Measurements from ENCODE around the gene FOXE1. TPM values are rescaled to one million over a fixed set of nuclear protein-coding genes. Genes with fewer than 3 reads are reported as not detected.

Gene FOXE1
- total and polyA plus RNA-seq, 7 donors = not detected

DNA sequence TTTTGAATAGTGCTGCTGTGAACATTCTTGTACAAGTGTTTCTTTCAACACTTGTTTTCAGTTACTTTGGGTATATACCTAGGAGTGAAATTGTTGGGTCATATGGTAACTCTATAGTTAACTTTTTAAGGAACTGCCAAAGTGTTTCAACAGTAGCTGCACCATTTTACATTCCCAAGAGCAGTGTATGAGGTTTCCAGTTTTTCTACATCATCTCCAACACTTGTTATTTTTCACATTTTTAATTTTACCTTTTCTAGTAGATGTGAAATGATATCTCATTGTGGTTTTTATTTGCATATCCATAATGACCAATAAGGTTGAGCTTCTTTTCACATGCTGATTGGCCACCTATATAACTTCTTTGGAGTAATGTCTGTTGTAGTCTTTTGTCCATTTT is 40.0 kb upstream of the FOXE1 start:
- Histone ChIP-seq H3K4me1 (no peaks in the 10 kb centered on the region), H3K36me3 (no peaks in the 10 kb centered on the region), H3K27me3 (no peaks in the 10 kb centered on the region), H3K4me3 (no peak overlapping the region), H3K27ac (no peak overlapping the region), H3K9me3 (peaks cover 0 to 2% (median 0%) of the 10 kb centered on the region in 4 donors)
- TF ChIP-seq EP300 (IDR thresholded peaks at IDR 0.05) (no peak), POLR2A (IDR thresholded peaks at IDR 0.05) (no peak), POLR2AphosphoS5 (IDR thresholded peaks at IDR 0.05) (no peak)
- TF ChIP-seq, protein P1, sequence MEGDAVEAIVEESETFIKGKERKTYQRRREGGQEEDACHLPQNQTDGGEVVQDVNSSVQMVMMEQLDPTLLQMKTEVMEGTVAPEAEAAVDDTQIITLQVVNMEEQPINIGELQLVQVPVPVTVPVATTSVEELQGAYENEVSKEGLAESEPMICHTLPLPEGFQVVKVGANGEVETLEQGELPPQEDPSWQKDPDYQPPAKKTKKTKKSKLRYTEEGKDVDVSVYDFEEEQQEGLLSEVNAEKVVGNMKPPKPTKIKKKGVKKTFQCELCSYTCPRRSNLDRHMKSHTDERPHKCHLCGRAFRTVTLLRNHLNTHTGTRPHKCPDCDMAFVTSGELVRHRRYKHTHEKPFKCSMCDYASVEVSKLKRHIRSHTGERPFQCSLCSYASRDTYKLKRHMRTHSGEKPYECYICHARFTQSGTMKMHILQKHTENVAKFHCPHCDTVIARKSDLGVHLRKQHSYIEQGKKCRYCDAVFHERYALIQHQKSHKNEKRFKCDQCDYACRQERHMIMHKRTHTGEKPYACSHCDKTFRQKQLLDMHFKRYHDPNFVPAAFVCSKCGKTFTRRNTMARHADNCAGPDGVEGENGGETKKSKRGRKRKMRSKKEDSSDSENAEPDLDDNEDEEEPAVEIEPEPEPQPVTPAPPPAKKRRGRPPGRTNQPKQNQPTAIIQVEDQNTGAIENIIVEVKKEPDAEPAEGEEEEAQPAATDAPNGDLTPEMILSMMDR (IDR thresholded peaks at IDR 0.05) = no peak
- no peak for DNase-seq
- intact Hi-C loops (cut with DNase I) = no loop called here

DNA sequence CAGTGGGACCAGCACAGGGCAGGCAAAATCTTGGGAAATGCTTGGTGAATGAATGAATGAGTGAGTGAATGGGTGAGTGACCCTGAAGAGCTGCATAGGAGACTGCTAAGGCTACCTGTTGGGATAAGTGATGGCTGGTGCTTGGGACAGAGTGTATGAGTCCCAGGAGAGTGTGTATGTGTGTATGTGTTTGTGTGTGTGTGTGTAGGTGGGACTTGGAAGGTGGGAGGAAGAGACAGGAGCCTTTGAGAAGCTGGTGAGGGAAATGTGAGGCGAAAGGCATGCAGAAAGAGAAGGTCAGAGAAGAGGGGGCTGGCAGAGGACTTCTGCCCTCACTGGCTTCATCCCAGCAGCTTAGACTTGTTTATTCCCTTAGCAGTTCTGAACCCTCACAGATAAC is 33.3 kb upstream of the FOXE1 start:
- DNase-seq = no peak
- no peak overlapping the region for H3K27ac ChIP-seq
- no peaks in the 10 kb centered on the region for H3K4me1 ChIP-seq
- 68 to 85% methylated on average over 1 of the region's 1 CpG for WGBS, 2 donors
- peaks cover 0 to 2% (median 0%) of the 10 kb centered on the region in 4 donors for H3K9me3 ChIP-seq
- no peaks in the 10 kb centered on the region for H3K36me3 ChIP-seq
- intact Hi-C loops (cut with DNase I) = no loop called here
- TF ChIP-seq, protein P1 (IDR thresholded peaks at IDR 0.05) = no peak
- TF ChIP-seq EP300 (IDR thresholded peaks at IDR 0.05) (no peak), POLR2AphosphoS5 (IDR thresholded peaks at IDR 0.05) (no peak), POLR2A (IDR thresholded peaks at IDR 0.05) (no peak)
- no peak overlapping the region for H3K4me3 ChIP-seq
- peaks cover 0 to 4% (median 0%) of the 10 kb centered on the region in 3 donors for H3K27me3 ChIP-seq

DNA sequence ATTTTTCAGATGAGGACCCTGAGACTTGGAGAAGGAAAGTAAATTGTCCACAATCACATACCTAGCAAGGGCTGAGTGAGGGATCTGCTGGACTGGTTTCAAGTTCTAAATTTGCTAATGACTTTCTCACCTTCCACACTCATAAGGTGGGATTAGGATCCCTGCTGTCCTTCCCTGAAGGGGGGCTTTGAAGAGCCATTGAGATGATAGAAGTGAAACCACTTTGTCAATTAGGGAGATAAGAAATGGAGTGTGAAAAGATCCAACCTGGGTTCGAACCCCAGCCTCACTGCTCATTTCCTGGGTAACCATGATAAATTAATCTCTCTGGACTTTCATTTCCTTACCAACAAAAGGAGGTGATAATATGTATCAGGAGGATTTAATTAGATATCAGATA is 32.7 kb upstream of the FOXE1 start:
- Histone ChIP-seq H3K27ac (no peak overlapping the region), H3K36me3 (no peaks in the 10 kb centered on the region), H3K4me1 (no peaks in the 10 kb centered on the region), H3K4me3 (no peak overlapping the region), H3K9me3 (peaks cover 0 to 2% (median 0%) of the 10 kb centered on the region in 4 donors), H3K27me3 (peaks cover 0 to 4% (median 0%) of the 10 kb centered on the region in 3 donors)
- no peak for DNase-seq
- 20 to 49% methylated on average over 1 of the region's 1 CpG for WGBS, 2 donors
- intact Hi-C loops (cut with DNase I) = no loop called here
- TF ChIP-seq EP300 (IDR thresholded peaks at IDR 0.05) (no peak), POLR2A (IDR thresholded peaks at IDR 0.05) (no peak), POLR2AphosphoS5 (IDR thresholded peaks at IDR 0.05) (no peak)
- TF ChIP-seq, protein P1 (IDR thresholded peaks at IDR 0.05) = no peak

DNA sequence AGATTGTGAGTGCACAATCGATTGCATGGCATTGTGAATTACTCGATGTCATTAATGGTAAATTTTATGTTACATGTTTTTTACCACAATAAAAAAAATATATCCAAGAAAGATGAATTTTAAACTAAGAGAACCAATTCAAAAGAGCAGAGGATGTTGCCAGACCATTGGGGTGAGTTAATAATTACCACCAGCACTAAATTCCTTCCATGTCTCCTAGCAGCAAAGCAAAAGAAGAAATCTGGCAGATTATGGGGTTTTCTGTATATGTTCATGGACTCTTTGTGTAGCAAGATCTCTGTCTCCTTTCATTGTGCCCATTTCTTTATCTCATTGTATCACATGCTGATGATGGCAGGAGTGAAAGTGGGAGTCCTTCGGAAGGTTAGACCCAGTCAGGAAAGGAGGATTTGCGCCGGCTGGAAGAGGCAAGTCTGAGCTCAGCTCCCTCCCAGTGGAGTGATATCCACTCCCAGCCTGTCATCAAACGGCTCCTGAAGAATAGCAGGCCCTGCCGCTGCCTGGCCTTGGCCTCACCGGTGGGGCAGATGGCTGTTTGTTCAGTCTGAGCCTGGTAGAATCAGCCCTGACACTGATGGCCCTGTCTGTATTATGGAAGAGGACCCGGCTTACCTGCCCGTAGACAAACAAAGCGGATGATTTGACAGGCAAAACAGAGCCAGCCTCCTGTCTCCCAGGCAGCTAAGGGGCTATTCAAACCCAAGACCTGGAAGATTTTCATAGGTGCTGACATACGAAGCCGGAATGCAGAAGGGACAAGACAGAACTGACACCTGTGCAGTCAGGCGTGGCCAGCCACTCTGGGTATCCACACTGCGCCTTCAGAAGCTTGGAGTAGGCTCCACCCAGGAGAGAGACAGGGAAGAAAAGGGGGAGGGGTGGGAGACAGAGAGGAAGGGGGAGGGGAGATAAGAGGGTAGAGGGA is 21.9 kb upstream of the FOXE1 start:
- no peaks in the 10 kb centered on the region for H3K4me1 ChIP-seq
- no peak overlapping the region for H3K27ac ChIP-seq
- H3K4me3 ChIP-seq = no peak overlapping the region
- no peak for DNase-seq
- H3K27me3 ChIP-seq = peaks cover 0 to 17% (median 0%) of the 10 kb centered on the region in 3 donors
- H3K36me3 ChIP-seq = no peaks in the 10 kb centered on the region
- TF ChIP-seq EP300 (IDR thresholded peaks at IDR 0.05) = no peak
- TF ChIP-seq POLR2AphosphoS5 (IDR thresholded peaks at IDR 0.05) = no peak
- TF ChIP-seq, protein P1 (IDR thresholded peaks at IDR 0.05) = no peak
- TF ChIP-seq POLR2A (IDR thresholded peaks at IDR 0.05) = no peak
- intact Hi-C loops (cut with DNase I) = no loop called here
- WGBS, 2 donors = 48 to 52% methylated on average over 15 of the region's 15 CpGs
- H3K9me3 ChIP-seq = no peaks in the 10 kb centered on the region
